ENCODE measurements around the gene TMTC2.

DNA sequence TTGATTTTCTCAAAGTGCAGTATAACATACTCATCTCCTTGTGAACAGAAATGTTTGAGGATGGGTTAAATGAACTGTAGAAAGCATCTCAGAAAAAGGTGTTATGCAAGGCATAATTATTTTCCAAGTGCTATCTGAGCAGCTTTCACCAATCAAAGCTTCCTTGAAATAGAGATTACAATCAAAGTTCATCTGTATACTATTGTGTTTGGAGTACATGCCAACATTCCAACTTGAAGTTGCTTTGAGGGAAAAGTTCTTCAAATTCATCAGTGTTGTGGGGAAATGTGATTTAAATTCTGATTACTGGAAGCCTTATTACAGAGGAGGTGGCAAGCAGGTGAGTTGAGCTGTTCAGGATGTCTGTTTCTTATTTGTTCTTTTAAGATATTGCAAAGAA, 68.2 kb downstream of the TMTC2 start:
- no peak for TF ChIP-seq CHD2 (IDR thresholded peaks at IDR 0.05; ENCODE audit: borderline replicate concordance, low read depth, low read length)
- TF ChIP-seq IKZF2 (IDR thresholded peaks at IDR 0.05) = no peak
- TF ChIP-seq, protein P1, sequence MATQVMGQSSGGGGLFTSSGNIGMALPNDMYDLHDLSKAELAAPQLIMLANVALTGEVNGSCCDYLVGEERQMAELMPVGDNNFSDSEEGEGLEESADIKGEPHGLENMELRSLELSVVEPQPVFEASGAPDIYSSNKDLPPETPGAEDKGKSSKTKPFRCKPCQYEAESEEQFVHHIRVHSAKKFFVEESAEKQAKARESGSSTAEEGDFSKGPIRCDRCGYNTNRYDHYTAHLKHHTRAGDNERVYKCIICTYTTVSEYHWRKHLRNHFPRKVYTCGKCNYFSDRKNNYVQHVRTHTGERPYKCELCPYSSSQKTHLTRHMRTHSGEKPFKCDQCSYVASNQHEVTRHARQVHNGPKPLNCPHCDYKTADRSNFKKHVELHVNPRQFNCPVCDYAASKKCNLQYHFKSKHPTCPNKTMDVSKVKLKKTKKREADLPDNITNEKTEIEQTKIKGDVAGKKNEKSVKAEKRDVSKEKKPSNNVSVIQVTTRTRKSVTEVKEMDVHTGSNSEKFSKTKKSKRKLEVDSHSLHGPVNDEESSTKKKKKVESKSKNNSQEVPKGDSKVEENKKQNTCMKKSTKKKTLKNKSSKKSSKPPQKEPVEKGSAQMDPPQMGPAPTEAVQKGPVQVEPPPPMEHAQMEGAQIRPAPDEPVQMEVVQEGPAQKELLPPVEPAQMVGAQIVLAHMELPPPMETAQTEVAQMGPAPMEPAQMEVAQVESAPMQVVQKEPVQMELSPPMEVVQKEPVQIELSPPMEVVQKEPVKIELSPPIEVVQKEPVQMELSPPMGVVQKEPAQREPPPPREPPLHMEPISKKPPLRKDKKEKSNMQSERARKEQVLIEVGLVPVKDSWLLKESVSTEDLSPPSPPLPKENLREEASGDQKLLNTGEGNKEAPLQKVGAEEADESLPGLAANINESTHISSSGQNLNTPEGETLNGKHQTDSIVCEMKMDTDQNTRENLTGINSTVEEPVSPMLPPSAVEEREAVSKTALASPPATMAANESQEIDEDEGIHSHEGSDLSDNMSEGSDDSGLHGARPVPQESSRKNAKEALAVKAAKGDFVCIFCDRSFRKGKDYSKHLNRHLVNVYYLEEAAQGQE (IDR thresholded peaks at IDR 0.05; ENCODE audit: low read depth, low read length) = no peak
- no peak for TF ChIP-seq POLR2AphosphoS5 (IDR thresholded peaks at IDR 0.05; ENCODE audit: low read length)
- no peak for TF ChIP-seq POLR2A (IDR thresholded peaks at IDR 0.05; ENCODE audit: low read depth, low read length)
- TF ChIP-seq, protein P2, sequence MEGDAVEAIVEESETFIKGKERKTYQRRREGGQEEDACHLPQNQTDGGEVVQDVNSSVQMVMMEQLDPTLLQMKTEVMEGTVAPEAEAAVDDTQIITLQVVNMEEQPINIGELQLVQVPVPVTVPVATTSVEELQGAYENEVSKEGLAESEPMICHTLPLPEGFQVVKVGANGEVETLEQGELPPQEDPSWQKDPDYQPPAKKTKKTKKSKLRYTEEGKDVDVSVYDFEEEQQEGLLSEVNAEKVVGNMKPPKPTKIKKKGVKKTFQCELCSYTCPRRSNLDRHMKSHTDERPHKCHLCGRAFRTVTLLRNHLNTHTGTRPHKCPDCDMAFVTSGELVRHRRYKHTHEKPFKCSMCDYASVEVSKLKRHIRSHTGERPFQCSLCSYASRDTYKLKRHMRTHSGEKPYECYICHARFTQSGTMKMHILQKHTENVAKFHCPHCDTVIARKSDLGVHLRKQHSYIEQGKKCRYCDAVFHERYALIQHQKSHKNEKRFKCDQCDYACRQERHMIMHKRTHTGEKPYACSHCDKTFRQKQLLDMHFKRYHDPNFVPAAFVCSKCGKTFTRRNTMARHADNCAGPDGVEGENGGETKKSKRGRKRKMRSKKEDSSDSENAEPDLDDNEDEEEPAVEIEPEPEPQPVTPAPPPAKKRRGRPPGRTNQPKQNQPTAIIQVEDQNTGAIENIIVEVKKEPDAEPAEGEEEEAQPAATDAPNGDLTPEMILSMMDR (IDR thresholded peaks at IDR 0.05 in 2 of 3, conservative IDR thresholded peaks at IDR 0.05 in 1 of 3; ENCODE audit: control insufficient read depth in 2 of 3, extremely low read depth in 1 of 3, insufficient read depth in 1 of 3, low read depth in 3 of 3, low read length in 3 of 3) = no peak

All from GM12878 (cell line).